HG03045 (cell line): ENCODE data around the gene SPINT3.

Source experiments
- ATAC-seq: cut with Tn5 transposase; IDR thresholded peaks from one replicate; pipeline ENCODE4 v1.9.1; 2021; ENCODE audit warnings: mild to moderate bottlenecking, moderate library complexity; ENCODE audit not compliant: unreplicated experiment

The SPINT3 gene, protein sequence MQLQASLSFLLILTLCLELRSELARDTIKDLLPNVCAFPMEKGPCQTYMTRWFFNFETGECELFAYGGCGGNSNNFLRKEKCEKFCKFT

DNA sequence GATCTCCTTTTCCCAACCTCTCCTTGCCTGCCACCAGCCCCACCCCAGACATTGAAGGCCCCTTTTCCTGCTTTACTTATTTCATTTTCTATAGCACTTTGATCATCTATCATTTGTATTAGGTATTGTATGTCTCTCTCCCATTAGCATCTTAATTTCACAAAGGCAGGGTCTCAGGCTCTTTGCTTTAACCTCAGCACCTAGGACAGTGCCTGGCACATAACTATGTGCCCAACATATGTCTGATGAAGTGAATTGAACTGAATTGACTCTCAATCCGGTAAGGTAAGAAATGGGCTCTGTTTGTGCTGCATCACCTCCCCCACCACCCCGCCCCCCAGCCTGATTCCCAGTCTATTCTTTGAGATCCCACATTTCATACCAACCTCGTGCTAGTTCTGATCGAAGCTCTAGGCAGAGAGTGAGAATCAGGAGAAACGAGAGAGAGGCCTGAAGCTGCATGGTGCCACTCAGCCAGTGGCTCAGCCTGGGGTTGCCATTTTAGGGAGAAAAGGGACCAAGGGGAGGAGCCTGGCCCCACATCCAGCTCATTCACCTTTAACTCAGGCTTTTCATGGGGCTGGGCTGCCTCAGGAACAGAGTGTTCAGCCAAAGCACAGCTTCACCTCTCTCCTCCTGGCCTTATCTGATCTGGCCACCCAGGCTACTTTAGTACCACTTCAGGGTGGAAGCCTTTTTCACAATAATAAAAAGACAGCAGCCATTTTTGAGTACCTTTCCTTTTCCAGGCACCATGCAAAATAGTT is at the start of gene SPINT3:
TSS of gene SPINT3 (minus strand) at position 476 of the 767 bp plus-strand sequence. CDS start at position 462, 14 bp downstream.
- no peak for ATAC-seq

DNA sequence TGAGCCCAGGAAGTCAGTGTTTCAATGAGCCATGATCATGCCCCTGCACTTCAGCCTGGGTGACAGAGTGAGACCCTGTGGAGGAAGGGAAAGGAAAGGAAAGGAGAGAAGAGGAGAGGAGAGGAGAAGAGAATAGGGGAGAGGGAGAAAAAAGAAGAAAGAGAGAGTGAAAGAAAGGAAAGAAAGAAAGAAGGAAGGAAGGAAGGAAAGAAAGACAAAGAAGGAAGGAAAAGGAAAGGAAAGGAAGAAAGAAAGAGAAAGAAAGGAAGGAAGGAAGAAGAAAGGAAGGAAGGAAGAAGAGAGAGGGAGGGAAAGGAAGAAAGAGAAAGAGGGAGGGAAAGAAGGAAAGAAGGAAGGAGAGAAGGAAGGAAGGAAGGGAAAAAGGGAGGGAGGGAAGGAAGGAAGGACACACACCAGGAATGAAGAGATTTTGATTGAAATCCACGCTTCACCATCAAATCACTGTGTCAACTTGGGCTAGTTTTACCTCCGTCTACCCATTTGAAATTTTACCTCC is 49.4 kb upstream of the SPINT3 start:
- no peak for ATAC-seq

DNA sequence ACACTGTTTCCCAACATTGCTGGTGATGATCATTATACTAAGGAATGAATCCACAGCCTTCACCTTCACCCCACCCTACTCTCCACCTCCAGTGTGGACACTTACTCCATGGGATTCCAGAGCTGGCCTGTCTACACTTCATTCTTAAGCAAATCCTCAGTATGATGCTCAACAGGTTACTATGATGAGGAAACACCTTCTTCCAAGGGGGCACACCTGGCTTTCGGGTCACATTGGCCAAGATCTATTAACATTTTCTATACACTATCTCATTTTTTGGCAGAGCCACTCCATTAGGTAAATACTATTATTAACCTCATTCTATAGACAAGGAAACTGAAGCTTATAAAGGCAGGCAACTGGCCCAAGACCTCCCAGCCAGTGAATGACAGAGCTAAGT is 39.8 kb upstream of the SPINT3 start:
- no peak for ATAC-seq

DNA sequence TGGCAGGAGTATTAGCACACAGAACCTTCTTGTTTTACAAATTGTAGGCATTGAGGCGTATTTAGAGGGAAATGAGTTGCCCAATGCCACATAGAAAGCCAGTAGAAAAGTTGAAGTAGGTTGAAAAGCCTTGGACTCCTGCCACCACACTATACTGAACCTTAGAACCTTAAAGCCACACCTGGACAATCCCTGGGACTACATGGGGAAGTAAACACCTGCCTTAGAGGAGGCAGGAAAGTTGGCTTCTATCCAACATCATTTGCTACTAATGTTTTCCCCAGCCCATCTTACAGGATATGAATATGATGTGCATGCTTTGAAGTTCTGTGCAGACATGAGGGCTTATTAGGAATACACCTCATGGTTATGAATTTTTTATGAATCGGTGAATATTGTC is 37.0 kb upstream of the SPINT3 start:
- ATAC-seq = no peak

DNA sequence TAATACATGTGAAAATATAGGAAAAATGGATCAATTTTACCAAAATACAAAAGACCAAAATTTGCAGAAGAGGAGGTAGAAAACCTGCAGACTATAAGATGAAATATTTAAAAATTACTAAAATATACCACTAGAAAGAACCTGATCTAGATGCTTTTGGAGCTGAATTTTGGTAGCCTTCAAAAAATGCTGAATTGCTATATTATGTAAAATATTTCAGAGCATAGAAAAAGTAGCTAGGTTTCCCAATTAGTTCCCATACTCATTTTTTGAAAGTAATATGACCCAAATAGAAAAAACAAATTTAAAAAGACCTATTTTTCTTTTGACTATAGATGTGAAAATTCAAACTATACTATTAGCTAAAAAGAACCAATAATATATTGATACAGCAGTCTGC is 35.3 kb upstream of the SPINT3 start:
- ATAC-seq = no peak

DNA sequence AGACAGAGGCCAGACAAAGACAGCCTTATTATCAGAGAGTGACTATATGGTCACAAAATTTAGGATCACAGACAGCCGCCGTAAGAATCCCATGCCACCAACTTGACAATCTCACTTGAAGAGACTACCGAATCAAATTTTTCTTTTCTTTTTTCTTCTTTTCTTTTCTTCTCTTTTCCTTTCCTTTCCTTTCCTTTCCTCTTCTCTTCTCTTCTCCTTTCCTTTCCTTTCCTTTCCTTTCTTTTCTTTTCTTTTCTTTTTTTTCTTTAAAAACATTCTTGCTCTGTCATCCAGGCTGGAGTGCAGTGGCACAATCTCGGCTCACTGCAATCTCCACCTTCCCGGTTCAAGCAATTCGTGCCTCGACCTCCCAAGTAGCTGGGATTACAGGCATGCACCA is 33.0 kb upstream of the SPINT3 start:
- ATAC-seq = no peak

DNA sequence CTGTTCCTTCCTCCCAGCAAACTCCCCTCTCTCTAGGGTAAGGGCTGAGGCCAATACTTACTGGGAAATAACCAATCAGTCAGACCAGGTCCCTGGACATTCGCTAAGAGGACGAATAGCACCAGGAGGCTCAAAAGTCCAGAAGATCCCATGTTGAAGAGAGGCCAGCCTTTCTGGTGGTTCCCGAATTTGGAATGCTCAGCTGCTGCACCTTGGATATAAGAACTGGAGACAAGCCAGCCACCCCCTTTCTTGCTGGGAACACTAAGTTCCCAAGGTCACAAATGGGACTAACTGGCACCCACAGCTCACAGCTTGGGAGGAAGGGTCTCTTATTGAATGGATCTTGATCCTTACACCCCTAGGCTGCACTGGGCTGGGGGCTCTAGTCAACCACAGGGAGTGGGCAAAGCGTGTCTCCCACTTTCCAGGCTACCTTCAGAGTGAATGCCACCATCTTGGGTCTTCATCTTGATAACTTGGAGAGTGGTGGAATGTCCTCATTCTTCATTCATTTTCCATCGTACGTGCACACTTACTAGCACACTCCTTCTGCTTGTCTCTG is 31.9 kb upstream of the SPINT3 start, which contains the start of gene EPPIN:
TSS of gene EPPIN (minus strand) at position 196 of the 565 bp plus-strand sequence. CDS start at position 152, 44 bp downstream.
- ATAC-seq = no peak

DNA sequence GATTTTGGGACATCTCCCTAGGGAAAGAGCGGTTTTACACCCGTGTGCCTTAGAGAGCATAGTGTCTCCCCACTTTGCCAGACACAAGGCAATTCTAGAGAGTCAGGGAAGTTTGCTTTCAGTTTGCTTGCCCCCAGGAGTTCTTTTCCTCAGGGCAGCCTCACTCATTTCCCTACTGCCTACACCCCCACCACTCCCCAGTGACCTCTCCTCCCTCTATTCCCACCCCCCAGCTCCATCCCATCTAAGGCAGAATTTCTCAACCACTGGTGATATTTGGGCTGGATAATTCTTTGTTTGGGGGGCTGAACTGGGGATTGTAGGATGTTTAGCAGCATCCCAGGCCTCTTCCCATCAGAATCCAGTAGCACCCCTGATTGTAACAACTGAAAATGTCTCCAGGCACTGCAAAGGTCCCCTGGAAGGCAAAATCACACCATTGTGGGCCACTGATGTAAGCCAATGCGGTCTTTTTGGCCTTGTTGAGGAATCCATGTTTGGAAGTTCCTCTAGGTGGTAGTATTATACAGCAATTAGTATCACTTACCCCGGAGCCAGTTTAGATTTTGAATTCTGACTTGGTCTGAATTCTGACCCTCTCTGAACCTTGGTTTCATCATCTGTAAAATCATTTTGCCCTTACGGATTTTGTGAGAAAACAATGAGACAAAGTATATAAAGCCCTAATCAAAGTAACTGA is 30.5 kb upstream of the SPINT3 start:
- no peak for ATAC-seq

DNA sequence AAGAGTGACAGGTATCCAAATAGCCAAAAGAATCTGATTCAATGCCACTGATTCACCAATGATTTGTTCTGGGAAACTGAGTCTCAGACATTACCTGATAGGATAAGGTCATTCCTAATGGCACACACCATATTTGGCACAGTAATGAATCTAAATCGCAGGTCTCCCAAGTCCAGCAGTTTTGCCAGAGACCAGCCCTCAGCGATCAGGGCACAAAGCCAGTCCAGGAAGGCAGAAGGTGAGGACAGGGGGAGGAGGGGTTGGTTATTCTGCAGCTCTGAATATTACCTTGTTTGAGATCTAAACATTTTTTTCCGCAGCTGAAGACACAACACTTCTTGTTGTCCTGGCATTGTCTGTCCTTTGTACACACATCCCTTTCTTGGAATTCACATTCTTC is 29.9 kb upstream of the SPINT3 start:
- ATAC-seq = no peak

DNA sequence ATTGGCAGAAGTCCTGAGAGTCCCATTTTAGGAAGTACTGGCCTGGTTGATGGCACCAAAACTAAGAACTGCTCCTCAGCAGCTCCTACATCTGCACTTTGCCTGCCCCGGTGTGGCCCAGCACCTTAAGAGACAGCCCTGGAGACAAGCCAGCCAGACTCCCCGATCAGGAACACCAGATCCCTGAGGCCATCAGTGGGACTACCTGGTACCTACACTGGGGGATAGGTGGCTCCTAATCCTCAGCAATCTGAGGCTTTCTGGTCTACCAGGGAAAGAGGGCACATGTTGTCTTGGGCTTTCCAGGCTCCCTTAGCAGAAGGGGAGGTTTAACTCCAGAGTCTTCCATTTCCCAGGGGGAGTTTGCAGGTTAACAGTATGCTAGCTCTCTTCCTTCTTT is 24.0 kb upstream of the SPINT3 start, which contains the start of gene WFDC6:
TSS of gene WFDC6 (minus strand) at position 101 of the 400 bp plus-strand sequence. CDS start at position 26, 75 bp downstream.
- ATAC-seq = no peak

DNA sequence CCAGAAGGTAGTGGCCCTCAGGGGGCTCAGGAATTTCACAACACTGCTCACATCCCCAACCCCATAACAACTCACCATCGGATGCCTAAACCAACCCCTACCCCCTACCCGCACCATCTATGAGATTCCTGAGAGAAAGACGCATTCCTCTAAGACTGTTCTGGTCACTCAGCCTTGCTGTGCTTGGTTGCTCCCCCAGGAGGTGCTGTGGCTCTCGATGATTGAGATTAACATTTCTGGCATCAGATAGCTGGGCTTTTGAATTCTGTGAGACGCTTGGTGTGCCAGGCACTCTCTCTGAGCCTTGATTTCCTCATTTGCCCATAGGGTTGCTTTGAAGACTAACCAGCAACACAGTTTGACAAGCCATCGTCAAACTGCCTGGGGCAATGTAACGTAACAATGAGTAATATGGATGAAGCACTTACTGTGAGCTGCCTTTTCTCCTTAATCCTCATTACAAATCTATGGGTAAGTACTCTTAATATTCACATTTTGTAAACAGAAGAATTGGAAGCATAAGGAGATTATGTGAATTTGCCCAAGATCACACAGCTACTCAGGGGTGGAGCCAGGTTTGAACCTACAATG is 22.9 kb upstream of the SPINT3 start:
- ATAC-seq = no peak

DNA sequence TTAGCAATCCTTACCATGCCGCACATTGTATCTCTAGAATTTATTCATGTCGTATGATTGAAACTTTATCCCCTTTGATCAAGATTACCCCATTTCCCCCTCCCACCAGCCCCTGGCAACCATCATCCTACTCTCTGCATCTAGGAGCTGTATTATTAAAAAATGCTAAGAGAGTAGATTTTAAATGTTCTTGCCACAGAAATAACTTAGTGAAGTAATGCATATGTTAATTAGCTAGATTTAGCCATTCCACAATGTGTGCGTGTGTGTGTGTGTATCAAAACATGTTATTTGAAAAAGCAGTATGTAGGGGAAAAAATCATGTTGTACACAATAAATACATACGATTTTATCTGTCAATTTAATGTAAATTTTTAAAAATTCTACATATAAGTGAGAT is 11.9 kb upstream of the SPINT3 start:
- ATAC-seq = no peak

DNA sequence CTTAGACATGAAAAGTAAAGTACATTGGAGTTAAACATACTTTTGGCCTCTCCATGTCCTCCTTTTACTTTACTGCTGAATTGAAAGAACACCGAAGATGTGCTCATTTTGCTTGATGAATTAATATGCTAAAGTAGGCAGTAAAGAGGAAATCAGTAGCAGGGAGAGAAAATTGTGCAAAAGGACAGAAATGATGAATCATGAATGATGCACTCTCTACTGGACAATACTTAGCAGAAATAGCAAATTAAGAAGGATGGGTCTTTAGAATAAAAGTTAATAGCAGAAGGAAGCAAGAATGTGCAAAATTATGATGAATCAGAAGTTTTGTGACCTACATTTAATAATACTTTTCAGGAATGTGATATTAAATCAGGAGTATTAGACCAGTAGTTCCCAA is 8.4 kb upstream of the SPINT3 start:
- ATAC-seq = no peak

DNA sequence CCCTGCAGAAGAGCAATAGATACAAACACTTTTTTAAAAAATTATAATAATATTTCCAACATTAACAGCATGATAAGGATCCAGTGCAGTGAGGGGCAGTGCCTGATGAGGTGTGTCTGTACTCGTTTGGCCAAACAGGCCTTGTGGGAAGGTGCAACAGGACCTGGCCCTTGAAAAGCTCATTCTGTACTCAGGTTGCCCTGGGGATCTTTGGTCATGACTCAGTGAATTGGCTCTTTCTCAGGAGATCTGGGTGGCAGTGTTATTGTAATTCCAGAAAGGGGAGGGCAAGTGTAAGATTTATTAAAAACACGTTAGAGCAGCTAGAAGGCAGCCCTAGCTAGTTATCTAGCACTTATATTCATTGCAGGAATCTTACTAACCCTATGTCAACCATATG is 2.9 kb upstream of the SPINT3 start:
- no peak for ATAC-seq

DNA sequence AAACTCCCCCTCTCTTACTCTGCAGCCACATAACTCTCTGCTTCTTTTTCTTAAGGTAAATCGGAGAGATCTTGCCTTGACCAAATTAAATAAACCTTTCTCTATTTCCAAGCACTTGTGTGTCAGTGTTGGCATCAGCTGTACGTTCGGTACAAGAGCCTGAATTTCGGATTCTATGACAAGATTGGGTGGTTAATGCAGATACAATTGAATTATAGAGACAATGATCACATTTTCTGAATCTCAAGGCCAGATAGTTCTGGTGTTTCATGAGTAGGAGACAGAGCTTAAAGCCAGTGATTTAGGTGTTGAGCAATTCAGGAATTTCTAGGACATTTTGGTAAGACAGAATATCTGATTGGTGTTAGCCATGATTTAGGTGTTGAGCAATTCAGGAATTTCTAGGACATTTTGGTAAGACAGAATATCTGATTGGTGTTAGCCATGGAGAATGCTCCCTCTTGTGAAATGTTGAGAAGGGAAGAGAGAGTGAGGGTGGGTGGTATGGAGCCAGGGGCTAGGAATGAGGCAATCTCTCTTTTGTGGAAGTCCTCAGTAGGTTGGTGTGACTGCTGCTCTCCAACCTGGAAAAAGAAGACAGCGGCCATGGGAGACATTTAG is 5.1 kb downstream of the SPINT3 start:
- ATAC-seq = no peak

DNA sequence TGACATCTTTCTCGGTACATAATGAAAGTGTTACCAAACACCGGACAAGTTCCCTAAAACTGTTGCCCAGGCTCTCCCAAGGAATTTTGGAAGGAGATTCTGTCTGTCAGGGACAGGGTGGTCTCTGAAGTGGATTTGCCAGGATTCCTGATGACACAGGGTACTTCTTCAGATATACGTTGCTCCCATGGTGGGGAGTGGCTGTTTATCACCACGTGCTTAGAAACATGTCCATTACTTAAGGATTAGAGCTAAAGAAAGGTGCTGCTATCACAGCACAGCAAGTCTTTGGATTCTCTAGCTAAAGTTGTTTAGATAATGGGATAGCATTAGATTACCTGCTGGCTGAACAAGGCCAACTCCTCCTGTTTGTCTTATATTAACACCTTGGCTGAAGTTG is 6.3 kb downstream of the SPINT3 start:
- ATAC-seq = no peak

DNA sequence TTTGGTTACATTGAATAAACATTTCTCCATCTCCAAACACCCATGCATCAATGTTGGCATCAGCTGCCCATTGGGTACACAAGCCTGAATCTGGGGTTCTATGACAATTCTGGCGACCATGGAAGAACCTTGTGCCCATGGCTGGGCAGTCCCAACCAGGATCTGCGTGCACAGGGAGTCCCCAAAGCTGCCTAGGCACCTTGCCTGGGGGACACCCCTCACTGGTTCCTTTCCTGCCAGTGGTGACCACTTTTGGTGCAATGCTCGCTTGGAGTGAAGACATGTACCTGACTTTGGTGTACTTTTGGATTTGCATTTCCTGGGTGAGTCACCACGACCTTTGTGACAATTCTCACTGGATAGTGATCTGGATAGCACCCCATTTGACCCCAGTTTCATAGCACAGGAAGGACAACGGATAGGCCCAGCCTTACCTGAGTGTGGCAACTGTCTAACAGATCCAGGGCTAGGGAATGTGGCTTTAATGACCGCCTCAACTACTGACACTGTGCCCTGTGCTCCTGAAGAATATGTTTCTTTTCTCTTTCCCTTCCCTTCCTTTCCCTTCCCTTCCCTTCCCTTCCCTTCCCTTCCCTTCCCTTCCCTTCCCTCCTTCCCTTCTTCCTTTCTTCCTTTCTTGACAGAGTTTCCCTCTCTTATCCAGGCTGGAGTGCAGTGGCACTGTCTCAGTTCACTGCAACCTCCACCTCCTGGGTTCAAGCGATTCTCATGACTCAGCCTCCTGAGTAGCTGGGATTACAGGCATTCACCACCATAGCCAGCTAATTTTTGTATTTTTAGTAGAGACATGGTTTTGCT is 7.1 kb downstream of the SPINT3 start:
- no peak for ATAC-seq

DNA sequence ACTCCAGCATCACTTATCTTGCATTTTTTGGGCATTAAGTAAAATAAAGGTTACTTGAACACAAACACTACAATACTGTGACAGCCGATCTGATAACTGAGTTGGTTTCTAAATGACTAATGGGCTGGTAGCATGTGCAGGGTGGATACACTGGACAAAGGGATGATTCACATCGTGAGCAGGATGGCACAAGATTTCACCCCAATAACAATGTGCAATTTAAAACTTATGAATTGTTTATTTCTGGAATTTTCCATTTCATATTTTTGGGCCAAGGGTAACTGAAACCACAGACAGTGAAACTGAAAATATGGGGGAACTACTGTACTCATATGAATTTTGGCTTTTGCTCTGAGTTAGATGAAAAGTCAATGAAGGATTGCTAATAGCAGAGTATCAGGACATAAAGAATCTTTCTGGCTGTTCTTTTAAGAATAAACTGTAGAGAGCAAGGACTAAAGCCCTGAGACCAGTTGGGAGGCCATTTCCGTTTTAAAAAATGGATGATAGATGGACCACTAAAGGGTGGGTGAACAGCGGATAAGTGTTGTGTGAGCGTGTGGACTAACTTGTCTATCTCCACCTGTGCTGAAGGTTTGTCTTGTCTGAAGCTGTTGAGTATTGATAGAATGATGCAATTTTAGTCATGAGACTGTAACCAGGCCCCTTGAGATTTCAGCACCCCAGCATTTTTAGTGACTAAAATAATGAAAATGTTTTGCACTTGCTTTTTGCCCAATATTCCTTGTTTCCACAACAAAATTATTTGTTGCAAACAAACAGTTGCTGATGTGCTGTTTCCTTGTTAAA is 8.2 kb downstream of the SPINT3 start:
- no peak for ATAC-seq

DNA sequence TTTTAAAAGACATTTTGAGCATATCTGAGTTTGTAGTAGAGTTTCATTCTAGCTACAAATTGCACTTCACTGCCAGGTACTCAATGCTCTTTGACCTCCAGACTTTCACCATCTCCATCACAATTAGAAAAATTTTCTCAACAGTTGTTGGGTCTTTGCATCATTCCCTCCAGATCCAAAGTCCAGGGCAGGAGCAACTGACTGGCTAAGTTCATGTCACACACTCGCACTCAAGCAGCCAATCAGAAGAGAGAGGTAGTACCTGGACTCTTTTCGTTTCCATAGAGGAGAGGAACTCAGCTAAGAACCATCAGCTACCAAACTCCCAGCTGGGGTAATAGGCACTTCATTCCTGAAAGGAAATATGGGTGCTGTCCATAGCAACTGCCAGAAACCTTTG is 9.0 kb downstream of the SPINT3 start:
- ATAC-seq = no peak
